Diencephalon (tissue), 1 donor: ENCODE results near the gene XYLB. TPM values are rescaled to one million over a fixed set of nuclear protein-coding genes. Genes with fewer than 3 reads are reported as not detected.

Source experiments
- small RNA-seq: library from RNA; depleted of rRNA; stranded (forward); fragments of <200 nt; gene quantifications from one replicate; pipeline ENCODE3, GENCODE V24; 2014
- total RNA-seq: library from RNA; depleted of rRNA; stranded (reverse); fragments of >200 nt; gene quantifications from one replicate; pipeline ENCODE4 v1.2.3, GENCODE V29; 2014

The XYLB gene
- 6.5 TPM for total RNA-seq

GRCh38 chr3:38346587-38347410, at the start of gene XYLB:
Gene XYLB (plus strand): TSS chr3:38346785. CDS start chr3:38346869, 84 bp downstream.

GRCh38 chr3:38453075-38453912, 106.7 kb downstream of the XYLB start, which contains the start of gene ACVR2B:
Gene ACVR2B (plus strand): TSS chr3:38453890. CDS start chr3:38454323, 433 bp downstream.

Small RNA genes lying within 50 kb of the gene (small RNA-seq; reads per million reads assigned to genes)
- gene RNU6-235P, result not detected

Other genes starting within 250 kb of the XYLB start
- gene ACAA1, start 209.7 kb upstream of the XYLB start, total RNA-seq, result 34.8 TPM
- 3.2 TPM for gene MYD88, start 208.1 kb upstream of the XYLB start, total RNA-seq
- 52.4 TPM for gene OXSR1, start 181.2 kb upstream of the XYLB start, total RNA-seq
- 0.69 TPM for gene SLC22A13, start 81.0 kb upstream of the XYLB start, total RNA-seq
- gene SLC22A14, start 64.5 kb upstream of the XYLB start, total RNA-seq, result 0.69 TPM
- gene ACVR2B, start 107.1 kb downstream of the XYLB start, total RNA-seq, result 43.6 TPM
- gene EXOG, start 149.6 kb downstream of the XYLB start, total RNA-seq, result 22.1 TPM